Measurements from ENCODE around the gene ZGRF1. TPM values are rescaled to one million over a fixed set of nuclear protein-coding genes. Genes with fewer than 3 reads are reported as not detected.

ZGRF1 gene
- total RNA-seq, 4 donors from 2014 or later = 1.5 to 10.0 (median 3.7) TPM

- H3K27me3 ChIP-seq = no peaks in the 10 kb centered on the region
- intact Hi-C loops (cut with DNase I) = no loop called here
- no peak for TF ChIP-seq CTCF (IDR thresholded peaks at IDR 0.05)
- TF ChIP-seq EP300 (IDR thresholded peaks at IDR 0.05) = no peak
- TF ChIP-seq POLR2A (IDR thresholded peaks at IDR 0.05; ENCODE audit: low read depth) = no peak
- TF ChIP-seq POLR2AphosphoS5 (IDR thresholded peaks at IDR 0.05) = no peak
- H3K36me3 ChIP-seq = no peaks in the 10 kb centered on the region
- 95% methylated on average over 25 of the region's 25 CpGs for WGBS
- H3K4me1 ChIP-seq = no peaks in the 10 kb centered on the region
- no peak overlapping the region for H3K4me3 ChIP-seq
- H3K9me3 ChIP-seq = no peaks in the 10 kb centered on the region
- H3K27ac ChIP-seq (replicated peaks in 1 of 4) = no peak overlapping the region
- no peak for DNase-seq (ENCODE audit: extremely low spot score)
Measured at GRCh38 chr4:112564706-112565270, 71.9 kb downstream of the ZGRF1 start.

DNA sequence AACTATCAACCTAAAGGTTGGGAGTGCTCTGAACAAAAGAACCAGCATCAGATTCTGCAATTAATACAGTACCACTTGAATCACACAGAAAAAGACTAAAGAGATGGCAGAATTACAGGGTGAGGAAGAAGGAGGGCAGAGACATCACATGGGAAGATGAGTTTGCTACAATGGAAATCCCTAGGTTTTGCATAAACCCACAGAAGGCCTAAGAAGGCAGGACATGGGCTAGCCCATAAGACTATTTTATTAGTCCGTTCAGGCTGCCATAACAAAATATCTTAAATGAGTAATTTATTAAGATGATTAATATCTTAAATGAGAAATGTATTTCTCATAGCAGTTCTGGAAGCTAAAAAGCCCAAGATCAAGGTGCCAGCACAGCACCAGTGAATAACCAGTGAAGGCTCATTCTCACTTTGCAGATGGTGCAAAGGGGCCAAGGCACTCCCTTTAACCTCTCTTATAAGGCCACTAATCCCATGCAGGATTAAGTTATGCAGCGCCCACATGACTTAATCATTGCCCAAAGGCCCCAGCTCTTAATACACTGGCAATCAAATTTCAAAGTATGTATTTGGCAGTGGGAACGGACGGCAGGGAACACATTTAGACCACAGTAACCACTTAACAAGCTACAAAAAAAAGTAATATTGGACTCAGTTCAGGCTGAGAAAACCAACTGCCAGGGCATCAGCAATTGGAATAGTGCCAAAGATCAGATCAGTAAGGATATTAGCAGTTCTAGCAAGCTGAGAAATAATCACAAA is 73.1 kb downstream of the ZGRF1 start:
- no peaks in the 10 kb centered on the region for H3K27me3 ChIP-seq
- no peaks in the 10 kb centered on the region for H3K36me3 ChIP-seq
- DNase-seq (ENCODE audit: extremely low spot score) = no peak
- WGBS = 84% methylated on average over 4 of the region's 4 CpGs
- H3K9me3 ChIP-seq = no peaks in the 10 kb centered on the region
- no peaks in the 10 kb centered on the region for H3K4me1 ChIP-seq
- no peak overlapping the region for H3K4me3 ChIP-seq
- intact Hi-C loops (cut with DNase I) = no loop called here
- H3K27ac ChIP-seq (replicated peaks in 1 of 4) = no peak overlapping the region
- TF ChIP-seq POLR2AphosphoS5 (IDR thresholded peaks at IDR 0.05) (no peak), CTCF (IDR thresholded peaks at IDR 0.05) (no peak), EP300 (IDR thresholded peaks at IDR 0.05) (no peak), POLR2A (IDR thresholded peaks at IDR 0.05; ENCODE audit: low read depth) (no peak)

DNA sequence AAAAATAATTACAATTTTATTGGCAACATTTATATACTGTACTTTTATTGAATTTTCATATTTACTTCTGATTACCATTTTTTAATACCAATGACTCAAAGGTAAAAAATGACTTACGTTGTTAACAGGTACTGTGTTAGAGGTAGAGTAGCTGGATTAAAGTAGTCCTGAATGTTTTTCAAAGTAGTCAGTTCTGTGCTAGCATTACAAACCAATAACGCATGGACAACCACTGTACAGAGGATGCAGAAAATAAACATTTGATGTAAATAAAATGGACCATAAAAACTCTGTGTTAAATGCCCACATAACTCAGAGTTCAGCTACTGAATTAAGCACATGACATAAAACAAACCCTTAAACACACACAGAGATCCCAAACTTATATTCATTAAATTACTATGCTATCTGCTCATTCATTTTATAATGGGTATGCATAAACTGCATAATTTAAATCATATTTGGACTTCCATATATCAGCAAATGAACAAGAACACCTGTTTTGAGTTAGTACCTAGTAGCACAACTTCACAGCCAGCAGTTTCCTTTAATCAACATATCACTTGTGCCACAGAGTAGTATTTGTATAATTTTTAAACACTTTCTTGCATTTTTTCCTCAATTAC is 74.3 kb downstream of the ZGRF1 start:
- no peak for DNase-seq (ENCODE audit: extremely low spot score)
- Histone ChIP-seq H3K27ac (replicated peaks in 1 of 4) (no peak overlapping the region), H3K4me3 (no peak overlapping the region), H3K36me3 (peaks cover 0 to 6% (median 0%) of the 10 kb centered on the region in 4 donors), H3K4me1 (no peaks in the 10 kb centered on the region), H3K9me3 (no peaks in the 10 kb centered on the region), H3K27me3 (no peaks in the 10 kb centered on the region)
- intact Hi-C loops (cut with DNase I) = no loop called here
- 98% methylated on average over 2 of the region's 2 CpGs for WGBS
- TF ChIP-seq CTCF (IDR thresholded peaks at IDR 0.05) = no peak
- no peak for TF ChIP-seq POLR2A (IDR thresholded peaks at IDR 0.05; ENCODE audit: low read depth)
- no peak for TF ChIP-seq POLR2AphosphoS5 (IDR thresholded peaks at IDR 0.05)
- TF ChIP-seq EP300 (IDR thresholded peaks at IDR 0.05) = no peak

- Histone ChIP-seq H3K9me3 (no peaks in the 10 kb centered on the region), H3K4me3 (no peak overlapping the region), H3K27ac (replicated peaks in 1 of 4) (no peak overlapping the region), H3K27me3 (no peaks in the 10 kb centered on the region), H3K36me3 (peaks cover 0 to 7% (median 0%) of the 10 kb centered on the region in 4 donors), H3K4me1 (no peaks in the 10 kb centered on the region)
- TF ChIP-seq CTCF (IDR thresholded peaks at IDR 0.05) (no peak), EP300 (IDR thresholded peaks at IDR 0.05) (no peak), POLR2AphosphoS5 (IDR thresholded peaks at IDR 0.05) (no peak), POLR2A (IDR thresholded peaks at IDR 0.05; ENCODE audit: low read depth) (no peak)
- 78% methylated on average over 2 of the region's 2 CpGs for WGBS
- intact Hi-C loops (cut with DNase I) = no loop called here
- no peak for DNase-seq (ENCODE audit: extremely low spot score)
Measured at GRCh38 chr4:112560084-112560483, 76.6 kb downstream of the ZGRF1 start.
